Left lung (tissue), 10 donors: ENCODE results near the gene FGF12. TPM values are rescaled to one million over a fixed set of nuclear protein-coding genes. Genes with fewer than 3 reads are reported as not detected.
A peak's percentile ranks its signal among the peaks of the same experiment; 100 is the strongest.

Experiments used
- ATAC-seq: fragments of 200-7000 bp; cut with Tn5 transposase; one replicate; pipeline ENCODE4 v1.9.1; 2020; ENCODE audit warnings: moderate library complexity
- DNase-seq, 4 donors: peaks; one replicate each; pipeline ENCODE4 v3.0.0-alpha.2; 2013 to 2020
- H3K27ac ChIP-seq, 2 donors: fragments of 200-600 bp; sonication (generic) in 1 of 2; one replicate each; pipeline versions ENCODE4 v1.5.0 to v1.8.0; 2020 to 2021
- H3K27me3 ChIP-seq, 2 donors: fragments of 200-600 bp; sonication (generic) in 1 of 2; one replicate each; pipeline versions ENCODE4 v1.5.0 to v1.8.0; 2020 to 2021
- H3K36me3 ChIP-seq, 2 donors: fragments of 200-600 bp; sonication (generic) in 1 of 2; one replicate each; pipeline versions ENCODE4 v1.5.0 to v1.8.0; 2020 to 2021
- H3K4me1 ChIP-seq, 2 donors: fragments of 200-600 bp; one replicate each; pipeline ENCODE4 v1.8.0; 2021
- H3K4me3 ChIP-seq, 2 donors: fragments of 200-600 bp; sonication (generic) in 1 of 2; one replicate each; pipeline versions ENCODE4 v1.5.0 to v1.8.0; 2020 to 2021; ENCODE audit warnings: mild to moderate bottlenecking in 1 of 2
- H3K9me3 ChIP-seq, 2 donors: fragments of 200-600 bp; sonication (generic) in 1 of 2; one replicate each; pipeline versions ENCODE4 v1.5.0 to v1.8.0; 2020 to 2021
- CTCF ChIP-seq, 2 donors: fragments of 200-600 bp; sonication (generic) in 1 of 2; IDR thresholded peaks; one replicate each; pipeline versions ENCODE4 v1.5.0 to v1.8.0; 2021; ENCODE audit warnings: antibody characterized with exemption in 2 of 2
- intact Hi-C, 2 donors: fragments of 100-400 bp; cut with DNase I; formaldehyde crosslinking; loops; one replicate each; pipeline versions ENCODE4 v1.11.2 to v1.14.2; 2022
- polyA plus RNA-seq, 6 donors: library from polyadenylated mRNA; unstranded; fragments of 120-200 nt; gene quantifications; one replicate each; pipeline ENCODE4 v1.2.1, GENCODE V29; 2013; ENCODE audit not compliant: insufficient read length in 6 of 6
- total RNA-seq, 2 donors: library from RNA; stranded (reverse); fragmentation: NEBNext Ultra II Directional; extraction: Animal tissue kit (Norgen Biotek cat#: 25700); gene quantifications; one replicate each; pipeline ENCODE4 v1.2.1, GENCODE V29; 2021
- donor health status: DM: no; HTN: yes; CAD: no.
- donor health status: DM: no; HTN: no; CAD: no.

FGF12 gene
- total and polyA plus RNA-seq, 8 donors = 1.0 to 10.2 (median 4.7) TPM

GRCh38 chr3:192422997-192423342, 304.4 kb downstream of the FGF12 start:
- intact Hi-C loops = no loop called here
- ATAC-seq (peak; percentile 54), DNase-seq (no peak)
- Histone ChIP-seq H3K4me3 (no peak overlapping the region), H3K9me3 (no peaks in the 10 kb centered on the region), H3K4me1 (no peaks in the 10 kb centered on the region), H3K27me3 (no peaks in the 10 kb centered on the region), H3K27ac (no peak overlapping the region), H3K36me3 (no peaks in the 10 kb centered on the region)
- TF ChIP-seq CTCF (IDR thresholded peaks at IDR 0.05) = peak in 1 of 2 donors; percentile 36

- Histone ChIP-seq H3K27ac (no peak overlapping the region), H3K4me3 (no peak overlapping the region), H3K9me3 (no peaks in the 10 kb centered on the region), H3K4me1 (no peaks in the 10 kb centered on the region), H3K36me3 (no peaks in the 10 kb centered on the region), H3K27me3 (no peaks in the 10 kb centered on the region)
- no peak for TF ChIP-seq CTCF (IDR thresholded peaks at IDR 0.05)
- ATAC-seq = no peak
- DNase-seq = no peak
- intact Hi-C loops = no loop called here
Observed at GRCh38 chr3:192422321-192422996, 304.9 kb downstream of the FGF12 start.

- no peak overlapping the region for H3K27ac ChIP-seq
- no peaks in the 10 kb centered on the region for H3K36me3 ChIP-seq
- DNase-seq = no peak
- no peak for TF ChIP-seq CTCF (IDR thresholded peaks at IDR 0.05)
- intact Hi-C loops = no loop called here
- H3K27me3 ChIP-seq = no peaks in the 10 kb centered on the region
- H3K9me3 ChIP-seq = no peaks in the 10 kb centered on the region
- no peak overlapping the region for H3K4me3 ChIP-seq
- H3K4me1 ChIP-seq = no peaks in the 10 kb centered on the region
- no peak for ATAC-seq
Observed at GRCh38 chr3:192419312-192419711, 308.0 kb downstream of the FGF12 start.

GRCh38 chr3:192417559-192418055, 309.7 kb downstream of the FGF12 start:
- no peaks in the 10 kb centered on the region for H3K4me1 ChIP-seq
- TF ChIP-seq CTCF (IDR thresholded peaks at IDR 0.05) = no peak
- no peak overlapping the region for H3K27ac ChIP-seq
- no peak overlapping the region for H3K4me3 ChIP-seq
- DNase-seq (no peak), ATAC-seq (no peak)
- intact Hi-C loops = no loop called here
- no peaks in the 10 kb centered on the region for H3K36me3 ChIP-seq
- no peaks in the 10 kb centered on the region for H3K27me3 ChIP-seq
- no peaks in the 10 kb centered on the region for H3K9me3 ChIP-seq

- no peak for TF ChIP-seq CTCF (IDR thresholded peaks at IDR 0.05)
- DNase-seq (no peak), ATAC-seq (no peak)
- Histone ChIP-seq H3K27me3 (peaks cover 0 to 4% of the 10 kb centered on the region in 2 donors), H3K4me1 (no peaks in the 10 kb centered on the region), H3K9me3 (no peaks in the 10 kb centered on the region), H3K4me3 (no peak overlapping the region), H3K27ac (no peak overlapping the region), H3K36me3 (no peaks in the 10 kb centered on the region)
- intact Hi-C loops = no loop called here
Observed at GRCh38 chr3:192417017-192417416, 310.3 kb downstream of the FGF12 start.
